ENCODE results near the gene KRTCAP2.
A peak's percentile ranks its signal among the peaks of the same experiment; 100 is the strongest.

The KRTCAP2 gene

GRCh38 chr1:155177918-155178281 is 4.8 kb upstream of the KRTCAP2 start:
- DNase-seq (ENCODE audit: extremely low read depth, low read depth) = no peak
- TF ChIP-seq CTCF (IDR thresholded peaks at IDR 0.05; ENCODE audit: low read depth, low read length) = no peak

- DNase-seq (ENCODE audit: extremely low read depth, low read depth) = no peak
- no peak for TF ChIP-seq CTCF (IDR thresholded peaks at IDR 0.05; ENCODE audit: low read depth, low read length)
Observed at GRCh38 chr1:155177192-155177917, 4.3 kb upstream of the KRTCAP2 start.

GRCh38 chr1:155176544-155177071 is 3.5 kb upstream of the KRTCAP2 start:
- DNase-seq (ENCODE audit: extremely low read depth, low read depth) = no peak

GRCh38 chr1:155175927-155176371 is 2.8 kb upstream of the KRTCAP2 start:
- DNase-seq (ENCODE audit: extremely low read depth, low read depth) = no peak
- no peak for TF ChIP-seq CTCF (IDR thresholded peaks at IDR 0.05; ENCODE audit: low read depth, low read length)

More at GRCh38 chr1:155176544-155177071, 3.5 kb upstream of the KRTCAP2 start:
- TF ChIP-seq CTCF (IDR thresholded peaks at IDR 0.05; ENCODE audit: low read depth, low read length) = peak; percentile 89

GRCh38 chr1:155175281-155175926 is 2.3 kb upstream of the KRTCAP2 start:
- no peak for DNase-seq (ENCODE audit: extremely low read depth, low read depth)
- TF ChIP-seq CTCF (IDR thresholded peaks at IDR 0.05; ENCODE audit: low read depth, low read length) = no peak

GRCh38 chr1:155174324-155175280 is 1.5 kb upstream of the KRTCAP2 start:
- no peak for DNase-seq (ENCODE audit: extremely low read depth, low read depth)
- TF ChIP-seq CTCF (IDR thresholded peaks at IDR 0.05; ENCODE audit: low read depth, low read length) = no peak
